Myocyte (in vitro differentiated cells): Measurements from ENCODE around the gene RSBN1L. TPM values are rescaled to one million over a fixed set of nuclear protein-coding genes. Genes with fewer than 3 reads are reported as not detected.

ENCODE experiments used
- DNase-seq: peaks from one replicate; pipeline ENCODE4 v3.0.0-alpha.2; 2012; ENCODE audit warnings: low read depth
- total RNA-seq: library from RNA; depleted of rRNA; stranded (reverse); fragments of >200 nt; gene quantifications from 2 replicates; pipeline ENCODE4 v1.2.3, GENCODE V29; 2014

RSBN1L gene
- total RNA-seq, 1 donor from 2014 or later: 8.5 TPM

GRCh38 chr7:77800158-77800557 lies 103.9 kb downstream of the RSBN1L start:
- no peak for DNase-seq

- no peak for DNase-seq
Measured at GRCh38 chr7:77800730-77801129, 104.5 kb downstream of the RSBN1L start.

- no peak for DNase-seq
Measured at GRCh38 chr7:77802557-77803405, 106.5 kb downstream of the RSBN1L start.

GRCh38 chr7:77806425-77806824 lies 110.2 kb downstream of the RSBN1L start:
- DNase-seq: no peak

- DNase-seq: no peak
Measured at GRCh38 chr7:77808517-77808916, 112.3 kb downstream of the RSBN1L start.

- DNase-seq: no peak
Measured at GRCh38 chr7:77811516-77812289, 115.4 kb downstream of the RSBN1L start.

GRCh38 chr7:77812290-77812685 lies 116.0 kb downstream of the RSBN1L start:
- DNase-seq: peak; percentile 51

GRCh38 chr7:77813180-77813579 lies 116.9 kb downstream of the RSBN1L start:
- no peak for DNase-seq

- no peak for DNase-seq
Measured at GRCh38 chr7:77819021-77819420, 122.8 kb downstream of the RSBN1L start.

- no peak for DNase-seq
Measured at GRCh38 chr7:77820967-77821366, 124.7 kb downstream of the RSBN1L start.

- no peak for DNase-seq
Measured at GRCh38 chr7:77822269-77822668, 126.0 kb downstream of the RSBN1L start.

- no peak for DNase-seq
Measured at GRCh38 chr7:77823787-77824186, 127.5 kb downstream of the RSBN1L start.

GRCh38 chr7:77824636-77825035 lies 128.4 kb downstream of the RSBN1L start:
- no peak for DNase-seq

GRCh38 chr7:77825131-77825530 lies 128.9 kb downstream of the RSBN1L start:
- DNase-seq: no peak

GRCh38 chr7:77826300-77826699 lies 130.0 kb downstream of the RSBN1L start:
- DNase-seq: no peak

GRCh38 chr7:77827999-77828398 lies 131.7 kb downstream of the RSBN1L start:
- DNase-seq: no peak

- no peak for DNase-seq
Measured at GRCh38 chr7:77830649-77831355, 134.5 kb downstream of the RSBN1L start.

GRCh38 chr7:77831481-77831880 lies 135.2 kb downstream of the RSBN1L start:
- no peak for DNase-seq

GRCh38 chr7:77831953-77832352 lies 135.7 kb downstream of the RSBN1L start:
- DNase-seq: no peak
